Endothelial cell of umbilical vein (primary cell): Measurements from ENCODE around the gene P2RY2. TPM values are rescaled to one million over a fixed set of nuclear protein-coding genes. Genes with fewer than 3 reads are reported as not detected.

Source experiments
- BruUV-seq: library from RNA; stranded (reverse); fragments of 400-500 nt; replicated peaks from 2 replicates; lab custom pipeline; 2021; lab: Mats Ljungman, UMichigan
- CTCF ChIA-PET: fragments of 300-600, 350-600 bp; sonication (Branson Sonifier 250); formaldehyde crosslinking; loops from one replicate; lab custom pipeline; 2021; ENCODE audit warnings: antibody characterized with exemption, inconsistent platforms; lab: Charles Lee
- POLR2A ChIA-PET: fragments of 300-600, 350-600 bp; sonication (Branson Sonifier 250); formaldehyde crosslinking; loops from one replicate; lab custom pipeline; 2021; ENCODE audit warnings: antibody characterized with exemption, inconsistent platforms; lab: Charles Lee
- DNase-seq: peaks from one replicate; pipeline ENCODE4 v3.0.0-alpha.2; 2011; ENCODE audit warnings: low read depth, low spot score
- FAIRE-seq: peaks from 2 replicates; lab custom pipeline; 2011; peaks lifted over from hg19 to GRCh38; lab: Jason Lieb, UNC
- H2AFZ ChIP-seq: 2 replicates; pipeline ENCODE4 v1.6.0; 2012; ENCODE audit warnings: low read depth, low read length, control low read depth, inconsistent platforms
- H3K27ac ChIP-seq: 2 replicates; pipeline ENCODE4 v1.5.1; 2011; ENCODE audit warnings: low read depth, mild to moderate bottlenecking, control low read depth, low read length, moderate library complexity; ENCODE audit not compliant: insufficient read depth
- H3K27me3 ChIP-seq, 2 experiments: 2 replicates each; pipeline versions ENCODE4 v1.6.0 to v1.6.1; 2011; ENCODE audit warnings: low read length in 2 of 2, mixed read lengths in 1 of 2; ENCODE audit not compliant: control insufficient read depth in 2 of 2, insufficient read depth in 2 of 2
- H3K36me3 ChIP-seq, 2 experiments: 2 replicates in 1 of 2; 3 replicates in 1 of 2; pipeline ENCODE4 v1.5.1; 2011; ENCODE audit warnings: low read length in 2 of 2, mild to moderate bottlenecking in 1 of 2, moderate library complexity in 1 of 2; ENCODE audit not compliant: control insufficient read depth in 2 of 2, insufficient read depth in 2 of 2; ENCODE audit errors: extremely low read depth in 1 of 2
- H3K4me1 ChIP-seq: 3 replicates; pipeline ENCODE4 v1.5.1; 2011; ENCODE audit warnings: mild to moderate bottlenecking, low read length; ENCODE audit not compliant: control insufficient read depth, insufficient read depth; ENCODE audit errors: extremely low read depth
- H3K4me2 ChIP-seq: 2 replicates; pipeline ENCODE4 v1.6.1; 2011; ENCODE audit warnings: low read length, control low read depth, mixed read lengths; ENCODE audit not compliant: insufficient read depth
- H3K4me3 ChIP-seq, 3 experiments: fragments of 200-600 bp in 1 of 3; sonication (generic), shearing (Covaris generic) in 1 of 3; replicated peaks in 1 of 3; 2 replicates each; pipeline ENCODE4 v1.5.1; 2011 to 2016; ENCODE audit warnings: control low read depth in 3 of 3, low read length in 3 of 3, mild to moderate bottlenecking in 2 of 3, inconsistent platforms in 1 of 3, low read depth in 1 of 3, moderate library complexity in 1 of 3; ENCODE audit not compliant: insufficient read depth in 1 of 3
- H3K79me2 ChIP-seq: 2 replicates; pipeline ENCODE4 v1.6.0; 2012; ENCODE audit warnings: low read length, inconsistent platforms; ENCODE audit not compliant: control insufficient read depth, insufficient read depth
- H3K9ac ChIP-seq: replicated peaks from 2 replicates; pipeline ENCODE3; 2011; ENCODE audit warnings: low read length, control low read depth; ENCODE audit not compliant: insufficient read depth; ENCODE audit errors: extremely low read depth
- H3K9me1 ChIP-seq: replicated peaks from 3 replicates; pipeline ENCODE4 v1.6.0; 2011; ENCODE audit warnings: mild to moderate bottlenecking, low read length; ENCODE audit not compliant: control insufficient read depth, insufficient read depth; ENCODE audit errors: extremely low read depth
- H3K9me3 ChIP-seq: replicated peaks from 2 replicates; pipeline ENCODE4 v1.5.1; 2012; ENCODE audit warnings: low read length, inconsistent platforms; ENCODE audit not compliant: control insufficient read depth, insufficient read depth
- H4K20me1 ChIP-seq: replicated peaks from 2 replicates; pipeline ENCODE3; 2011; ENCODE audit warnings: mild to moderate bottlenecking, low read length; ENCODE audit not compliant: control insufficient read depth, insufficient read depth; ENCODE audit errors: extremely low read depth
- EZH2 ChIP-seq: IDR thresholded peaks from 2 replicates; pipeline ENCODE4 v1.6.1; 2012; ENCODE audit warnings: borderline replicate concordance, low read depth, mild to moderate bottlenecking, moderate library complexity, low read length, inconsistent platforms; ENCODE audit not compliant: severe bottlenecking
- FOS ChIP-seq: IDR thresholded peaks from 2 replicates; pipeline ENCODE4 v1.6.1; 2011; ENCODE audit warnings: mild to moderate bottlenecking, low read length, moderate library complexity, borderline replicate concordance; ENCODE audit not compliant: insufficient read depth
- GATA2 ChIP-seq: IDR thresholded peaks from 2 replicates; pipeline ENCODE4 v1.7.0; 2011; ENCODE audit warnings: low read depth, mild to moderate bottlenecking, moderate library complexity, mixed read lengths, low read length; ENCODE audit not compliant: insufficient read length, insufficient read depth
- JUN ChIP-seq: IDR thresholded peaks from 2 replicates; pipeline ENCODE4 v1.6.1; 2011; ENCODE audit warnings: borderline replicate concordance, low read depth; ENCODE audit not compliant: insufficient read length, insufficient read depth
- MYC ChIP-seq: IDR thresholded peaks from one replicate; pipeline ENCODE4 v1.6.1; 2011; ENCODE audit warnings: mild to moderate bottlenecking, low read depth, low read length
- POLR2A ChIP-seq: IDR thresholded peaks from 2 replicates; pipeline ENCODE4 v1.6.1; 2012; ENCODE audit warnings: low read depth, mild to moderate bottlenecking, control low read depth, low read length
- POLR2AphosphoS5 ChIP-seq: IDR thresholded peaks from 2 replicates; pipeline ENCODE4 v1.6.1; 2012; ENCODE audit warnings: low read depth, mild to moderate bottlenecking, control low read depth, low read length, moderate library complexity; ENCODE audit not compliant: insufficient read depth
- dilution Hi-C: fragments of 300-500 bp; cut with MboI; formaldehyde crosslinking; loops from one replicate; pipeline ENCODE4 v1.15.0; 2019; ENCODE audit warnings: low sequenced_read_pairs; ENCODE audit not compliant: extremely low pct_ligation_motif_present
- intact Hi-C: fragments of 100-400 bp; cut with micrococcal nuclease; formaldehyde crosslinking; loops from one replicate; pipeline ENCODE4 v1.10.0; 2022
- polyA plus RNA-seq, 4 experiments: library from polyadenylated mRNA; depleted of rRNA in 3 of 4; stranded (reverse) in 3 of 4; unstranded in 1 of 4; fragments of >200 nt; gene quantifications; 2 replicates each; pipeline versions ENCODE4 v1.2.1 to v1.2.3, GENCODE V29; 2011 to 2012; ENCODE audit warnings: missing spikeins in 1 of 4
- total RNA-seq: library from RNA; stranded (reverse); gene quantifications from 2 replicates; pipeline ENCODE4 v1.2.3, GENCODE V29; 2021
- TF ChIP-seq, protein P1 (sequence below), 2 donors: IDR thresholded peaks; 1 replicate in 1 of 2; 2 replicates in 1 of 2; pipeline ENCODE4 v1.5.1; 2011; ENCODE audit warnings: low read length in 2 of 2, mild to moderate bottlenecking in 2 of 2, moderate library complexity in 2 of 2, control low read depth in 1 of 2, inconsistent platforms in 1 of 2, low read depth in 1 of 2; ENCODE audit not compliant: insufficient read depth in 1 of 2; ENCODE audit errors: extremely low read depth in 1 of 2
- TF ChIP-seq, protein P2 (sequence below): IDR thresholded peaks from 2 replicates; pipeline ENCODE4 v1.6.1; 2011; ENCODE audit not compliant: insufficient read depth, insufficient read length

Gene P2RY2
- total and polyA plus RNA-seq, 2 donors (not counting 3 experiments of a cell fraction or from before 2014, with no cell fraction given) = 4.8 to 5.6 TPM

DNA sequence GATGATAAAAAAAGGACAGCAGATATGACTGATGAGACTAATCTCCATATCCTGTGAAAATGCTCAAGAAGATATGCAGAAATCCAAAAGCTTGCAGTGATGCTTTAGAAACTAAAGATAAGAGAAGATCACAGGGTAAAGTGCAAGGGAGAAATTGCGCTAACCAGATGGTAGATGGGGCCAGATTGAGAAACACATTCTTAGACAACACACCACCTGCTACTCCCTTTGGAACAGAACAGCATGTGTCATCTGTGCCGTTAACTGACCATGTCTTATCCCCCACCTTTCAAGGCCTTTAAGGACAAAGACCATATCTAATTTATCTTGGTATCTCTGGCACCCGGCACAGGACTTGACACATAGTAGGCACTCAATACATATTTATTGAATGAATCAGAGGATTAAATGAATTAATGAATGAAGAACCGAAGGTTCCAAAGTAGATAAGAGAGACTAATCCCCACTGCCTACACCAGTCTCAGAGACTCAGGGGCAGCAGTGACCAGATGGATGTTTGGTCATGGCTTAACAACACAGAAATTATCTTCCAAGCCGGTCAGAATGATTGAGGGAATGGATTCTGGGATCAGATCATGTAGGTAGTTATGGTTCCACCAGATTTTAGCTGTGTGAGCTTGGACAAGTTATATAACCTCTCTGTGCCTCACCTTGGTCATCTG is 12.3 kb upstream of the P2RY2 start:
- dilution Hi-C loops (no loop called here), intact Hi-C loops (no loop called here)
- no peak for TF ChIP-seq MYC
- TF ChIP-seq POLR2AphosphoS5 = no peak
- no peak for TF ChIP-seq EZH2
- TF ChIP-seq, protein P1, sequence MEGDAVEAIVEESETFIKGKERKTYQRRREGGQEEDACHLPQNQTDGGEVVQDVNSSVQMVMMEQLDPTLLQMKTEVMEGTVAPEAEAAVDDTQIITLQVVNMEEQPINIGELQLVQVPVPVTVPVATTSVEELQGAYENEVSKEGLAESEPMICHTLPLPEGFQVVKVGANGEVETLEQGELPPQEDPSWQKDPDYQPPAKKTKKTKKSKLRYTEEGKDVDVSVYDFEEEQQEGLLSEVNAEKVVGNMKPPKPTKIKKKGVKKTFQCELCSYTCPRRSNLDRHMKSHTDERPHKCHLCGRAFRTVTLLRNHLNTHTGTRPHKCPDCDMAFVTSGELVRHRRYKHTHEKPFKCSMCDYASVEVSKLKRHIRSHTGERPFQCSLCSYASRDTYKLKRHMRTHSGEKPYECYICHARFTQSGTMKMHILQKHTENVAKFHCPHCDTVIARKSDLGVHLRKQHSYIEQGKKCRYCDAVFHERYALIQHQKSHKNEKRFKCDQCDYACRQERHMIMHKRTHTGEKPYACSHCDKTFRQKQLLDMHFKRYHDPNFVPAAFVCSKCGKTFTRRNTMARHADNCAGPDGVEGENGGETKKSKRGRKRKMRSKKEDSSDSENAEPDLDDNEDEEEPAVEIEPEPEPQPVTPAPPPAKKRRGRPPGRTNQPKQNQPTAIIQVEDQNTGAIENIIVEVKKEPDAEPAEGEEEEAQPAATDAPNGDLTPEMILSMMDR (IDR thresholded peaks at IDR 0.05; ENCODE audit: extremely low read depth in 1 of 2, insufficient read depth in 1 of 2, low read depth in 1 of 2, low read length in 2 of 2) = no peak
- TF ChIP-seq JUN = no peak
- no peak for TF ChIP-seq FOS
- TF ChIP-seq POLR2A = no peak
- TF ChIP-seq, protein P2, sequence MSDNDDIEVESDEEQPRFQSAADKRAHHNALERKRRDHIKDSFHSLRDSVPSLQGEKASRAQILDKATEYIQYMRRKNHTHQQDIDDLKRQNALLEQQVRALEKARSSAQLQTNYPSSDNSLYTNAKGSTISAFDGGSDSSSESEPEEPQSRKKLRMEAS = no peak
- TF ChIP-seq GATA2 = no peak
- DNase-seq (no peak), FAIRE-seq (no peak)
- ChIA-PET CTCF (interaction anchor here (0.6 to 1.6 kb wide), 3 partner anchors 12 to 31 kb away, joined by 3 to 4 read pairs (median 3); no protein-coding TSS in a partner anchor), POLR2A (no interaction called here)
- Histone ChIP-seq H3K36me3 (no peaks in the 10 kb centered on the region), H2AFZ (no peak overlapping the region), H3K4me1 (no peaks in the 10 kb centered on the region), H3K4me3 (no peak overlapping the region), H3K4me2 (no peak overlapping the region), H3K9me1 (no peaks in the 10 kb centered on the region), H3K9me3 (no peaks in the 10 kb centered on the region), H3K79me2 (no peaks in the 10 kb centered on the region), H3K27ac (no peak overlapping the region), H4K20me1 (no peaks in the 10 kb centered on the region), H3K27me3 (no peaks in the 10 kb centered on the region), H3K9ac (no peak overlapping the region)
- no TSS peak for BruUV-seq
